OCI-LY7 (cell line): ENCODE results near the gene KCNQ5. TPM values are rescaled to one million over a fixed set of nuclear protein-coding genes. Genes with fewer than 3 reads are reported as not detected.

Experiments used
- BruUV-seq: library from RNA; stranded (reverse); fragments of 400-500 nt; replicated peaks from 2 replicates; lab custom pipeline; 2021; lab: Mats Ljungman, UMichigan
- CTCF ChIA-PET: fragments of 300-600 bp; sonication (Branson Sonifier 250); formaldehyde crosslinking; loops from one replicate; lab custom pipeline; 2022; ENCODE audit warnings: antibody characterized with exemption; ENCODE audit not compliant: unreplicated experiment; lab: Charles Lee
- POLR2A ChIA-PET: fragments of 300-600 bp; sonication (Branson Sonifier 250); formaldehyde crosslinking; loops from one replicate; lab custom pipeline; 2022; ENCODE audit warnings: antibody characterized with exemption; lab: Charles Lee
- DNase-seq: peaks from one replicate; pipeline ENCODE4 v3.0.0-alpha.2; 2015; ENCODE audit warnings: low spot score
- H2AFZ ChIP-seq: fragments of 200-600 bp; sonication (generic), shearing (Covaris generic); 2 replicates; pipeline ENCODE4 v1.6.1; 2014; ENCODE audit warnings: mild to moderate bottlenecking, antibody characterized with exemption, low read length, moderate library complexity
- H3K27ac ChIP-seq: fragments of 200-600 bp; sonication (generic); 2 replicates; pipeline ENCODE4 v1.5.1; 2014; ENCODE audit warnings: mixed run types, low read depth, mild to moderate bottlenecking, moderate library complexity, low read length, inconsistent platforms; ENCODE audit not compliant: poor library complexity, severe bottlenecking
- H3K36me3 ChIP-seq: fragments of 200-600 bp; sonication (generic); 2 replicates; pipeline ENCODE4 v1.6.1; 2014; ENCODE audit warnings: mild to moderate bottlenecking, antibody characterized with exemption, low read length, moderate library complexity, mixed read lengths; ENCODE audit not compliant: insufficient read depth
- H3K4me1 ChIP-seq: fragments of 200-600 bp; sonication (generic); 2 replicates; pipeline ENCODE4 v1.5.1; 2014; ENCODE audit warnings: mild to moderate bottlenecking, low read length; ENCODE audit not compliant: insufficient read depth, poor library complexity, severe bottlenecking
- H3K4me2 ChIP-seq: fragments of 200-600 bp; sonication (generic); 2 replicates; pipeline ENCODE4 v1.6.1; 2014; ENCODE audit warnings: mild to moderate bottlenecking, low read length
- H3K4me3 ChIP-seq: fragments of 200-600 bp; sonication (generic); 2 replicates; pipeline ENCODE4 v1.5.1; 2014; ENCODE audit warnings: mild to moderate bottlenecking, low read depth, low read length; ENCODE audit not compliant: poor library complexity, severe bottlenecking
- H3K79me2 ChIP-seq: fragments of 200-600 bp; sonication (generic); 2 replicates; pipeline ENCODE4 v1.6.1; 2016; ENCODE audit warnings: low read depth, mild to moderate bottlenecking, low read length, moderate library complexity, mixed read lengths; ENCODE audit not compliant: insufficient read depth
- H3K9me2 ChIP-seq: fragments of 200-600 bp; sonication (generic); 2 replicates; pipeline ENCODE4 v1.6.1; 2016; ENCODE audit warnings: mild to moderate bottlenecking, low read length, mixed read lengths; ENCODE audit not compliant: insufficient read depth
- H3K9me3 ChIP-seq: fragments of 200-600 bp; sonication (generic); 2 replicates; pipeline ENCODE4 v1.6.1; 2014; ENCODE audit warnings: mild to moderate bottlenecking, mixed run types, low read length, mixed read lengths
- H4K20me1 ChIP-seq: fragments of 200-600 bp; sonication (generic); 2 replicates; pipeline ENCODE4 v1.6.1; 2014; ENCODE audit warnings: mild to moderate bottlenecking, antibody characterized with exemption, low read length, moderate library complexity, mixed read lengths; ENCODE audit not compliant: insufficient read depth
- EZH2phosphoT487 ChIP-seq: fragments of 200-600 bp; sonication (generic); IDR thresholded peaks from 2 replicates; pipeline ENCODE4 v1.6.1; 2018; ENCODE audit warnings: low read depth, borderline replicate concordance, mild to moderate bottlenecking, mixed run types, antibody characterized with exemption, low read length, moderate library complexity, mixed read lengths
- intact Hi-C: fragments of 100-400 bp; cut with micrococcal nuclease; formaldehyde crosslinking; loops from one replicate; pipeline ENCODE4 v1.10.0; 2022; ENCODE audit not compliant: unreplicated experiment
- total RNA-seq, 2 experiments: library from RNA; depleted of rRNA in 1 of 2; stranded (reverse); fragments of >200 nt in 1 of 2; shearing (Covaris generic) in 1 of 2; gene quantifications; 2 replicates each; pipeline ENCODE4 v1.2.3, GENCODE V29; 2014 to 2022
- TF ChIP-seq, protein P1 (sequence below): fragments of 200-600 bp; sonication (generic); conservative IDR thresholded peaks from 2 replicates; pipeline ENCODE4 v1.5.1; 2014; ENCODE audit warnings: mild to moderate bottlenecking, antibody characterized with exemption, low read length, moderate library complexity, mixed read lengths

KCNQ5 gene
- total RNA-seq, 2 experiments from 2014 or later, result 26.1 to 29.7 TPM

DNA sequence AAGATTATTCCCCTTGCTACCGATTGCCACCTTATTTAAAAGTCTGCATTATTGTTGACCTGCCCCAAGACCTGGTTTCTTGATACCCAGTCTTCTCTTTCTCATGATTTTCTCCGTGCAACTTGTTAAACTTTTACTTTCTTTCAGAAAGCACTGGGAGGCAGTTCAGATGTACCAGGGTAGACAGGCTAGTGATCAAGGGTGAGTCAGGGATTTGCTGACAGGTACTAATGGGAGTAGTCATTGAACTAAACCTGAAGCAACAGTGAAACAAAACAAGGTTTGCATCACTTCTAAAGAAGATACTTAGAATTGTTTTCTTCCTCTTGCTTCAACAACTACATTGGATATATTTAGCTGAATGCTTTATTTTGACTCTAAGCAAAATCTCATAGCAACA lies 124.4 kb downstream of the KCNQ5 start:
- no peak overlapping the region for H3K4me3 ChIP-seq
- no peaks in the 10 kb centered on the region for H3K36me3 ChIP-seq
- TF ChIP-seq, protein P1, sequence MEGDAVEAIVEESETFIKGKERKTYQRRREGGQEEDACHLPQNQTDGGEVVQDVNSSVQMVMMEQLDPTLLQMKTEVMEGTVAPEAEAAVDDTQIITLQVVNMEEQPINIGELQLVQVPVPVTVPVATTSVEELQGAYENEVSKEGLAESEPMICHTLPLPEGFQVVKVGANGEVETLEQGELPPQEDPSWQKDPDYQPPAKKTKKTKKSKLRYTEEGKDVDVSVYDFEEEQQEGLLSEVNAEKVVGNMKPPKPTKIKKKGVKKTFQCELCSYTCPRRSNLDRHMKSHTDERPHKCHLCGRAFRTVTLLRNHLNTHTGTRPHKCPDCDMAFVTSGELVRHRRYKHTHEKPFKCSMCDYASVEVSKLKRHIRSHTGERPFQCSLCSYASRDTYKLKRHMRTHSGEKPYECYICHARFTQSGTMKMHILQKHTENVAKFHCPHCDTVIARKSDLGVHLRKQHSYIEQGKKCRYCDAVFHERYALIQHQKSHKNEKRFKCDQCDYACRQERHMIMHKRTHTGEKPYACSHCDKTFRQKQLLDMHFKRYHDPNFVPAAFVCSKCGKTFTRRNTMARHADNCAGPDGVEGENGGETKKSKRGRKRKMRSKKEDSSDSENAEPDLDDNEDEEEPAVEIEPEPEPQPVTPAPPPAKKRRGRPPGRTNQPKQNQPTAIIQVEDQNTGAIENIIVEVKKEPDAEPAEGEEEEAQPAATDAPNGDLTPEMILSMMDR, result no peak
- no peak for TF ChIP-seq EZH2phosphoT487
- 0 out of 2 replicates have a peak, but pooled peaks cover 2% of the 10 kb centered on the region for H4K20me1 ChIP-seq
- H3K9me2 ChIP-seq, result no peaks in the 10 kb centered on the region
- ChIA-PET POLR2A (interaction anchor here (1.8 kb wide), 1 partner anchor 23 kb away, joined by 4 read pairs; no protein-coding TSS in a partner anchor), CTCF (no interaction called here)
- no TSS peak for BruUV-seq
- H3K4me1 ChIP-seq, result no peaks in the 10 kb centered on the region
- no peak overlapping the region for H3K4me2 ChIP-seq
- H2AFZ ChIP-seq, result no peak overlapping the region
- H3K27ac ChIP-seq, result no peak overlapping the region
- DNase-seq, result no peak
- intact Hi-C loops, result no loop called here
- H3K79me2 ChIP-seq, result peaks cover 22% of the 10 kb centered on the region; the same call in 1 of the 2 replicates
- no peaks in the 10 kb centered on the region for H3K9me3 ChIP-seq

DNA sequence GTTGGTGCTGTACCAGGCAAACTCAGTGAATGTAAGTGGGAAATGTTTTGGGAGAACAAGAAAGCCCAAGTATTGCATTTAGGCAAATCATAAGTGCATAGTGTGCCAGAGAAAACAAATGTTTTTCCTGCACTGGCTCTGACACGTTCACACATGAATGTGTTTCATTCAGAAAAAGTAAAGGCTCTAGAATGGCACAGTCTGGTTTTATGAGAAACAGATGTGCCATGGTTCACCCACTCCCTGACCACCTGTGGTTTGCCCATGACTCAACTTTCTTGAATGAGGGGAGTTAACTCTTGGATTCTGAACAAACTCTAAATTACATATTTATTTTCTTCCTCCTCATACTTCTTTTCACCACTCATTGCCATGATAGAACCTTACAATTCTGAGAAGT lies 126.9 kb downstream of the KCNQ5 start:
- Histone ChIP-seq H3K4me1 (no peaks in the 10 kb centered on the region), H3K4me2 (no peak overlapping the region), H3K9me2 (no peaks in the 10 kb centered on the region), H2AFZ (no peak overlapping the region), H3K27ac (no peak overlapping the region), H3K36me3 (no peaks in the 10 kb centered on the region), H3K79me2 (peaks cover 29% of the 10 kb centered on the region; the same call in 1 of the 2 replicates), H3K4me3 (no peak overlapping the region), H4K20me1 (no peaks in the 10 kb centered on the region), H3K9me3 (peaks cover 4% of the 10 kb centered on the region; the same call in 1 of the 2 replicates)
- BruUV-seq, result no TSS peak
- TF ChIP-seq EZH2phosphoT487, result no peak
- TF ChIP-seq, protein P1, result no peak
- CTCF ChIA-PET, result no interaction called here
- DNase-seq, result no peak
- POLR2A ChIA-PET, result no interaction called here
- intact Hi-C loops, result no loop called here

DNA sequence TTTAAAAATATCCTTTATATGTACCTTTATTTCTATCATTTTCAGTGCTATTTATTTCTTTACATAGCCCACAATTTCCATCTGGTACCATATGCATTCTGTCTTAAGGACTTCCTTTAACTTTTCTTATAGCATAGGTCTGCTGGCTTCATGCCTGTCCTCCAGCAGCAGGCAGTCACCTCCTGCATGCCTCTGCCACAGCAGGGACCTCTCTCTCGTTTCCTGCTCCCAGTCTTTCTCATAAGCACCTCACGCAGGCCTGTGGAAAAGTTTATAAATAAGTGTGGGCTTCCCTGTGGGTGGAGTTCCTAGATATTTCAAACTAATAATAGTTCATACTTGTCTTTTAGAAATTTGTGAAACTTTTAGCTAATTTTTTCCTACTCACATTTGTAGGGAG lies 133.9 kb downstream of the KCNQ5 start:
- CTCF ChIA-PET, result no interaction called here
- Histone ChIP-seq H4K20me1 (peaks cover 21% of the 10 kb centered on the region), H3K79me2 (peaks cover 45% of the 10 kb centered on the region), H3K4me2 (no peak overlapping the region), H3K36me3 (no peaks in the 10 kb centered on the region), H3K9me3 (peaks cover 13% of the 10 kb centered on the region; the same call in 1 of the 2 replicates), H3K4me1 (no peaks in the 10 kb centered on the region), H3K27ac (no peak overlapping the region), H3K4me3 (no peak overlapping the region), H2AFZ (no peak overlapping the region), H3K9me2 (no peaks in the 10 kb centered on the region)
- no TSS peak for BruUV-seq
- DNase-seq, result no peak
- no peak for TF ChIP-seq EZH2phosphoT487
- TF ChIP-seq, protein P1, result no peak
- POLR2A ChIA-PET, result interaction anchor here (0.7 to 1.1 kb wide), 3 partner anchors 16 to 52 kb away, joined by 3 read pairs; no protein-coding TSS in a partner anchor
- intact Hi-C loops, result no loop called here
